HCT116 (cell line): ENCODE data around the gene C14orf132.

Experiments
- CBX3 ChIP-seq: IDR thresholded peaks from 2 replicates; pipeline ENCODE4 v1.6.1; 2012; ENCODE audit warnings: low read depth
- CEBPB ChIP-seq: IDR thresholded peaks from 2 replicates; pipeline ENCODE4 v1.6.1; 2012; ENCODE audit warnings: low read depth
- CTCF ChIP-seq, 3 experiments: fragments of 200-600 bp in 1 of 3; sonication (generic) in 1 of 3; IDR thresholded peaks in 2 of 3; conservative IDR thresholded peaks in 1 of 3; 2 replicates each; pipeline ENCODE4 v1.5.1; 2012 to 2017; ENCODE audit warnings: low read depth in 2 of 3, low read length in 2 of 3, antibody characterized with exemption in 1 of 3, borderline replicate concordance in 1 of 3, control low read depth in 1 of 3, mild to moderate bottlenecking in 1 of 3, mixed read lengths in 1 of 3, mixed run types in 1 of 3, moderate library complexity in 1 of 3; ENCODE audit not compliant: insufficient read depth in 1 of 3
- EZH2 ChIP-seq: fragments of 200-600 bp; sonication (generic); IDR thresholded peaks from 2 replicates; pipeline ENCODE4 v1.6.1; 2017; ENCODE audit warnings: antibody characterized with exemption, mixed run types
- JUND ChIP-seq: IDR thresholded peaks from 2 replicates; pipeline ENCODE4 v1.6.1; 2012
- MAX ChIP-seq: IDR thresholded peaks from 2 replicates; pipeline ENCODE4 v1.6.1; 2012
- POLR2A ChIP-seq: IDR thresholded peaks from 2 replicates; pipeline ENCODE4 v1.7.0; 2011; ENCODE audit warnings: borderline replicate concordance; ENCODE audit not compliant: insufficient read depth, insufficient read length; ENCODE audit errors: extremely low read depth
- POLR2AphosphoS5 ChIP-seq: IDR thresholded peaks from 2 replicates; pipeline ENCODE4 v1.6.1; 2011; ENCODE audit warnings: mild to moderate bottlenecking, low read depth, low read length, moderate library complexity
- RAD21 ChIP-seq: IDR thresholded peaks from 2 replicates; pipeline ENCODE4 v1.6.1; 2012; ENCODE audit warnings: low read depth, mild to moderate bottlenecking
- SIN3A ChIP-seq: IDR thresholded peaks from 2 replicates; pipeline ENCODE4 v1.6.1; 2012; ENCODE audit warnings: low read depth
- ZNF274 ChIP-seq: fragments of 200-500 bp; sonication (Bioruptor generic); IDR thresholded peaks from 2 replicates; pipeline ENCODE4 v1.6.1; 2014; ENCODE audit warnings: mild to moderate bottlenecking, low read depth, low read length, inconsistent platforms
- TF ChIP-seq, protein P1 (sequence below): IDR thresholded peaks from 2 replicates; pipeline ENCODE4 v1.6.1; 2012; ENCODE audit warnings: low read depth
- TF ChIP-seq, protein P2 (sequence below): IDR thresholded peaks from 2 replicates; pipeline ENCODE4 v1.6.1; 2011; ENCODE audit warnings: mild to moderate bottlenecking, low read length, moderate library complexity; ENCODE audit not compliant: insufficient replicate concordance; ENCODE audit errors: extremely low read depth
- TF ChIP-seq, protein P3 (sequence below): IDR thresholded peaks from 2 replicates; pipeline ENCODE4 v1.6.1; 2012

GRCh38 chr14:95998656-95999055 lies 40.5 kb upstream of the C14orf132 start:
- TF ChIP-seq CTCF (IDR thresholded peaks at IDR 0.05 in 2 of 3, conservative IDR thresholded peaks at IDR 0.05 in 1 of 3; ENCODE audit: borderline replicate concordance in 1 of 3, insufficient read depth in 1 of 3, low read depth in 2 of 3, low read length in 2 of 3) (peak; percentile 25 to 57 (median 28); a peak in 4 of 6 replicates), POLR2A (no peak), RAD21 (peak; percentile 69), CEBPB (no peak), ZNF274 (no peak), EZH2 (no peak), MAX (no peak), POLR2AphosphoS5 (no peak), JUND (no peak), SIN3A (no peak), CBX3 (no peak)
- TF ChIP-seq, protein P1, sequence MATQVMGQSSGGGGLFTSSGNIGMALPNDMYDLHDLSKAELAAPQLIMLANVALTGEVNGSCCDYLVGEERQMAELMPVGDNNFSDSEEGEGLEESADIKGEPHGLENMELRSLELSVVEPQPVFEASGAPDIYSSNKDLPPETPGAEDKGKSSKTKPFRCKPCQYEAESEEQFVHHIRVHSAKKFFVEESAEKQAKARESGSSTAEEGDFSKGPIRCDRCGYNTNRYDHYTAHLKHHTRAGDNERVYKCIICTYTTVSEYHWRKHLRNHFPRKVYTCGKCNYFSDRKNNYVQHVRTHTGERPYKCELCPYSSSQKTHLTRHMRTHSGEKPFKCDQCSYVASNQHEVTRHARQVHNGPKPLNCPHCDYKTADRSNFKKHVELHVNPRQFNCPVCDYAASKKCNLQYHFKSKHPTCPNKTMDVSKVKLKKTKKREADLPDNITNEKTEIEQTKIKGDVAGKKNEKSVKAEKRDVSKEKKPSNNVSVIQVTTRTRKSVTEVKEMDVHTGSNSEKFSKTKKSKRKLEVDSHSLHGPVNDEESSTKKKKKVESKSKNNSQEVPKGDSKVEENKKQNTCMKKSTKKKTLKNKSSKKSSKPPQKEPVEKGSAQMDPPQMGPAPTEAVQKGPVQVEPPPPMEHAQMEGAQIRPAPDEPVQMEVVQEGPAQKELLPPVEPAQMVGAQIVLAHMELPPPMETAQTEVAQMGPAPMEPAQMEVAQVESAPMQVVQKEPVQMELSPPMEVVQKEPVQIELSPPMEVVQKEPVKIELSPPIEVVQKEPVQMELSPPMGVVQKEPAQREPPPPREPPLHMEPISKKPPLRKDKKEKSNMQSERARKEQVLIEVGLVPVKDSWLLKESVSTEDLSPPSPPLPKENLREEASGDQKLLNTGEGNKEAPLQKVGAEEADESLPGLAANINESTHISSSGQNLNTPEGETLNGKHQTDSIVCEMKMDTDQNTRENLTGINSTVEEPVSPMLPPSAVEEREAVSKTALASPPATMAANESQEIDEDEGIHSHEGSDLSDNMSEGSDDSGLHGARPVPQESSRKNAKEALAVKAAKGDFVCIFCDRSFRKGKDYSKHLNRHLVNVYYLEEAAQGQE: no peak
- TF ChIP-seq, protein P2, sequence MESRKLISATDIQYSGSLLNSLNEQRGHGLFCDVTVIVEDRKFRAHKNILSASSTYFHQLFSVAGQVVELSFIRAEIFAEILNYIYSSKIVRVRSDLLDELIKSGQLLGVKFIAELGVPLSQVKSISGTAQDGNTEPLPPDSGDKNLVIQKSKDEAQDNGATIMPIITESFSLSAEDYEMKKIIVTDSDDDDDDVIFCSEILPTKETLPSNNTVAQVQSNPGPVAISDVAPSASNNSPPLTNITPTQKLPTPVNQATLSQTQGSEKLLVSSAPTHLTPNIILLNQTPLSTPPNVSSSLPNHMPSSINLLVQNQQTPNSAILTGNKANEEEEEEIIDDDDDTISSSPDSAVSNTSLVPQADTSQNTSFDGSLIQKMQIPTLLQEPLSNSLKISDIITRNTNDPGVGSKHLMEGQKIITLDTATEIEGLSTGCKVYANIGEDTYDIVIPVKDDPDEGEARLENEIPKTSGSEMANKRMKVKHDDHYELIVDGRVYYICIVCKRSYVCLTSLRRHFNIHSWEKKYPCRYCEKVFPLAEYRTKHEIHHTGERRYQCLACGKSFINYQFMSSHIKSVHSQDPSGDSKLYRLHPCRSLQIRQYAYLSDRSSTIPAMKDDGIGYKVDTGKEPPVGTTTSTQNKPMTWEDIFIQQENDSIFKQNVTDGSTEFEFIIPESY: no peak
- TF ChIP-seq, protein P3, sequence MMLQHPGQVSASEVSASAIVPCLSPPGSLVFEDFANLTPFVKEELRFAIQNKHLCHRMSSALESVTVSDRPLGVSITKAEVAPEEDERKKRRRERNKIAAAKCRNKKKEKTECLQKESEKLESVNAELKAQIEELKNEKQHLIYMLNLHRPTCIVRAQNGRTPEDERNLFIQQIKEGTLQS: no peak
